Small intestine (tissue), 7 donors: ENCODE results near the gene MYO18A. TPM values are rescaled to one million over a fixed set of nuclear protein-coding genes. Genes with fewer than 3 reads are reported as not detected.
A peak's percentile ranks its signal among the peaks of the same experiment; 100 is the strongest.
"Not testable (repeated sequence)": the region's sequence is repeated elsewhere in the genome, so short reads cannot be mapped to it uniquely, and the experiment has no call there.

Source experiments
- DNase-seq, 2 donors: peaks; one replicate each; pipeline versions ENCODE4 v3.0.0 to v3.0.0-alpha.2; 2013
- FAIRE-seq: peaks from 2 replicates; lab custom pipeline; 2012; peaks lifted over from hg19 to GRCh38; lab: Jason Lieb, UNC
- H3K27ac ChIP-seq, 3 donors: one replicate each; pipeline ENCODE4 v1.5.1; 2013; ENCODE audit warnings: low read length in 2 of 3, mild to moderate bottlenecking in 2 of 3, control low read depth in 1 of 3, inconsistent platforms in 1 of 3, low read depth in 1 of 3, moderate library complexity in 1 of 3
- H3K27me3 ChIP-seq, 3 donors: one replicate each; pipeline ENCODE4 v1.6.1; 2013; ENCODE audit warnings: low read length in 3 of 3, inconsistent platforms in 1 of 3; ENCODE audit not compliant: control insufficient read depth in 3 of 3, insufficient read depth in 3 of 3
- H3K36me3 ChIP-seq, 3 donors: one replicate each; pipeline ENCODE4 v1.6.1; 2013; ENCODE audit warnings: low read length in 3 of 3, inconsistent platforms in 1 of 3, low read depth in 1 of 3, mild to moderate bottlenecking in 1 of 3, moderate library complexity in 1 of 3; ENCODE audit not compliant: control insufficient read depth in 3 of 3, insufficient read depth in 2 of 3
- H3K4me1 ChIP-seq, 3 donors: one replicate each; pipeline ENCODE4 v1.6.1; 2013; ENCODE audit warnings: low read length in 2 of 3, inconsistent platforms in 1 of 3, low read depth in 1 of 3, mild to moderate bottlenecking in 1 of 3, moderate library complexity in 1 of 3; ENCODE audit not compliant: control insufficient read depth in 3 of 3, insufficient read depth in 2 of 3
- H3K4me3 ChIP-seq, 3 donors: one replicate each; pipeline ENCODE4 v1.5.1; 2013; ENCODE audit warnings: low read length in 3 of 3, control low read depth in 1 of 3, inconsistent platforms in 1 of 3, low read depth in 1 of 3, mild to moderate bottlenecking in 1 of 3, moderate library complexity in 1 of 3
- H3K9me3 ChIP-seq, 2 donors: one replicate each; pipeline ENCODE4 v1.6.1; 2013; ENCODE audit warnings: low read depth in 1 of 2, low read length in 1 of 2; ENCODE audit not compliant: control insufficient read depth in 2 of 2, insufficient read depth in 1 of 2
- WGBS, 3 donors: extraction: QIAGEN DNeasy Blood & Tissue Kit; methylation state at CpG; one replicate each; pipeline ENCODE4 v1.1.7; 2013; 5-methylcytosine and 5-hydroxymethylcytosine counted together
- polyA plus RNA-seq, 4 donors: library from polyadenylated mRNA; stranded (reverse) in 3 of 4; unstranded in 1 of 4; fragments of 200-250 nt in 3 of 4; fragments of 120-200 nt in 1 of 4; gene quantifications; one replicate each; pipeline versions ENCODE4 v1.2.1 to v1.2.3, GENCODE V29; 2013
- donor health status: healthy with polysubstance abuse.
- donor health status: control.
- donor health status: control.
- donor health status: Bipolar disorder and iron deficiency.
- donor health status: healthy.

The MYO18A gene
- polyA plus RNA-seq, 4 donors: 42.9 to 66.9 (median 55.4) TPM

DNA sequence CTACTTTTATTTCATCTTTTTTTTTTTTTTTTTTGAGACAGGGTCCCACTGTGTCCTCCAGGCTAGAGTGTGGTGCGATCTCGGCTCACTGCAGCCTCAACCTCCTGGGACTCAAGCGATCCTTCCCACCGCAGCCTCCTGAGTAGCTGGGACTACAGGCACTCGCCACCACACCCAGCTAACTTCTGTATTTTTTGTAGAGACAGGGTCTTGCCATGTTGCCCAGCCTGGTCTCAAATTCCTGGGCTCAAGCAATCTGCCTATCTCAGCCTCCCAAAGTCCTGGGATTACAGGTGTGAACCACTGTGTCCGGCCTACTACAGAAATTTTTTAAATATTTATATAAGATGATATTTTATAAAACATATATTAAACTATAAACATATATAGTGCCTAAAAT lies 4.8 kb downstream of the MYO18A start:
- Histone ChIP-seq H3K36me3 (peaks cover 0 to 15% (median 0%) of the 10 kb centered on the region in 3 donors), H3K4me1 (peaks cover 0 to 30% (median 3%) of the 10 kb centered on the region in 3 donors), H3K9me3 (peaks cover 0 to 2% of the 10 kb centered on the region in 2 donors), H3K27ac (no peak overlapping the region), H3K4me3 (no peak overlapping the region), H3K27me3 (no peaks in the 10 kb centered on the region)
- DNase-seq (no peak), FAIRE-seq (no peak)
- 94 to 95% (median 94%) methylated on average over 6 of the region's 6 CpGs for WGBS, 3 donors

DNA sequence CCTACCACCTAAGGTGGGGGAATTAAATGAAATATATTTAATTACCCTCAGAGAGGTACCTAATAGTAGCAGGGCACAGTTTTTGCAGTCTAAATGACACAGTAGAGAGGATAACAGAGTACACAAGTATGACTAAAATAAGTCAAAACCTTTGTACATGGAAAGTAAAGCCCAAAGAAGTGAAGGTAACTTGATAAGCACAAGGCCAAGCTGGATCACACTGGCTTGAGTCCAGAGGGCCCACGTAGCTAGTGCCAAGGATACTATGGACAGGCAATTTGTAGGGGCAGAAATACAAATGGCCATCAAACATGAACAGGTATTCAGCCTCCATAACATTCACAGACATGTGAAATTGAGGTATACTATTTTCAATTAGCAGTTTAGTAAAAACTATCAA lies 7.6 kb downstream of the MYO18A start:
- H3K36me3 ChIP-seq: peaks cover 0 to 14% (median 0%) of the 10 kb centered on the region in 3 donors
- no peaks in the 10 kb centered on the region for H3K27me3 ChIP-seq
- peaks cover 0 to 2% of the 10 kb centered on the region in 2 donors for H3K9me3 ChIP-seq
- no peak overlapping the region for H3K27ac ChIP-seq
- H3K4me3 ChIP-seq: no peak overlapping the region
- DNase-seq (no peak), FAIRE-seq (no peak)
- 24 to 68% (median 29%) methylated on average over 1 of the region's 1 CpG for WGBS, 3 donors
- H3K4me1 ChIP-seq: peaks cover 0 to 22% (median 13%) of the 10 kb centered on the region in 3 donors

DNA sequence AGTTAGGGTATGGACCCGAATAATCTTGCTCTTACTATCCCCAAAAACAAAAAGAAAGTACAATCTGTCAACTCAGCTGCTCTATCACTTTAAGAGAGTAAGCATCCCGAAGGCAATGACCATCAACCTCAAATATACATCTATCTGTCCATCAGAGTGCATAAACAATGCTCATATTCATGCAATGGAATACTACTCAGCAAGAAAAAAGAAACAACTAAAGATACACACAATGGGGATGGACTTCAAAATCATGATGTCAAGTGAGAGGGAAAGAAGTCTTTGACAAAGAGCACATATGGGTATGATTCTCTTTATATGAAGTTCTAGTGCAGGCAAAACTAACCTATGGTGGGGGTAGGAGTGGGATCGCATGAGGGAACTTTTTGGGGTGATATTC lies 9.5 kb downstream of the MYO18A start:
- Histone ChIP-seq H3K4me3 (no peak overlapping the region), H3K4me1 (peaks cover 0 to 13% (median 10%) of the 10 kb centered on the region in 3 donors), H3K9me3 (peaks cover 0 to 2% of the 10 kb centered on the region in 2 donors), H3K27ac (no peak overlapping the region), H3K27me3 (no peaks in the 10 kb centered on the region), H3K36me3 (peaks cover 0 to 26% (median 6%) of the 10 kb centered on the region in 3 donors)
- WGBS, 3 donors: 79 to 93% (median 90%) methylated on average over 3 of the region's 3 CpGs
- no peak for DNase-seq
- no peak for FAIRE-seq

DNA sequence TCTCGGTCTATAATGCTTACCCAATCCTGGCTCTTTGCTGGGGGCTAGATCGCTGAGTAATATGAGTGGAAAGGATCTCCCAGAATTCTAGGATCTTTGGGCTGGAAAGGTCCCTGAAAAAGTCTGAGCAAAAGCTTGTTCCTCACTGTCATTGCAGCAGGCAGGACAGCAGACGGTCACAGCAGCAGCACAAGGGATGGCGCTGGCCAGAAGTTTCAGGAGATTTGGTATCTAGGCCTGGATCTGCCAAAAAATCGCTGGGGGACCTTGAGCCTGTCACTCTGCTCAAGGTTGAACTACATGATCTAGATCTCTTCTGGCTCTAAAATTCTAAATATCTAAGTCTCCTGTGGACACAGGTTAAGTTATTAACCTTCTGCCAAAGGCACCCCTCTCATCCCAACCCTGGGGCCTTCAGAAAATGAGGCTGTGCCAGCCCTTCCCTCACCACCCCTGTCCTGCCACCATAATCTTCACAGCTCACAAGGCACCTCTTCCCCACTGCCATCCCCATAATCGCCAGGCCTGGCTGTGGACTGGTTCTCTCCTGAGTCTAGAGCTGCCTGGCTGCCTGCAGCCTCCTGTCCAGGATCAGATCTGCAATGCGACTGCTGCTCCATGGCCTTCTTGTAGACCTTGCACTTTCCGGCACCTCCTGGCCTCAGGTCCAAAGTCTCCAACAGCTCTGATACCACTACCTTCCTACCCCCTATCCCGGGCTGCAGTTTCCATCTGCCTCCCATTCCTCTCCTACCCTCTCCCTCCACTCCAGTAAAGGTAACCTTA lies 10.2 kb downstream of the MYO18A start:
- Histone ChIP-seq H3K4me1 (peaks cover 0 to 13% (median 10%) of the 10 kb centered on the region in 3 donors), H3K9me3 (peaks cover 0 to 2% of the 10 kb centered on the region in 2 donors), H3K27ac (peak overlapping the region in 2 of 3 donors; percentile 64 to 69), H3K27me3 (no peaks in the 10 kb centered on the region), H3K4me3 (no peak overlapping the region), H3K36me3 (peaks cover 0 to 32% (median 11%) of the 10 kb centered on the region in 3 donors)
- DNase-seq (peak; percentile 74 to 84), FAIRE-seq (no peak)
- 61 to 83% (median 75%) methylated on average over 9 of the region's 9 CpGs for WGBS, 3 donors

DNA sequence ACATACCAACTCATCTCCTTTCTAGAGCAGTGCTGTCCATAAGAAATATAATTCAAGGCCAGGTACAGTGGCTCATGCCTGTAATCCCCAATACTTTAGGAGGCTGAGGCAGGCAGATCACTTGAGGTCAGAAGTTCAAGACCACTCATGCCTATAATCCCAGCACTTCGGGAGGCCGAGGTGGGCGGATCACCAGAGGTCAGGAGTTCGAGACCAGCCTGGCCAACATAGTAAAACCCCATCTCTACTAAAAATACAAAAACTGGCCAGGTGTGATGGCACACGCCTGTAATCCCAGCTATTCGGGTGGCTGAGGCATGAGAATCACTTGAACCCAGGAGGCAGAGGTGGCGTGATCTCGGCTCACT lies 11.5 kb downstream of the MYO18A start:
- not testable (repeated sequence) for DNase-seq, FAIRE-seq

DNA sequence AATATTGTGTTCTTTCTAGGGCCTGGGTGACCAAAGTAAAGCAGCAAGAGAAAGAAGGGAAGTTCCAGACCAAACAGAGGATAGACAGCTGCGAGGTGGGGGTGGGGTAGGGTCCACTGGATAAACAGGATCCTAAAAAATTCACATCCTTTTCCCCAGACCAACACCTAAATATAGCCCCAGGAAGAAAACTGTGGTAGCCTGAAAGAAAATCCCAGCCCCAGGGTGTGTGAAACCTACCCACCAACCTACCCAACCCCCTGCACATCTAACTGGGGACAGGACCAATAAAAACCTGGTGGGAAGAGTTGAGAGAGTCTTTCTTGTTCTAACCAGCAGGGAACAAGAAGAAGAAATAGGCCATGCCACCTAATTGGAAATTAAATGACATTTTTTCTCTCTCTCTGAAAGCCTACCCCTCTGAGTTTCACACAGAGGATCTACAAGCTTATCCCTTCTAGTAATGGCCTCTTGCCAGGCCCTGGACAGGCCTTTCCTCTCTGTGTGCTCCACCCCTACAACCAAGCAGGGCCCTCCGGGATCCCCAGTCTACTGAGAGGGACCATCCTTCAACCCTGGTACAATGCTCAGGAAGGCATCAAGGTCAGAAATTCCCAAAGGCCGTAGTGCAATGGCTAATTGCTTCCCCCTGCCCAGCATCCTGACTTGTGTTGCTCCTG lies 12.0 kb downstream of the MYO18A start:
- Histone ChIP-seq H3K4me1 (peaks cover 0 to 13% (median 13%) of the 10 kb centered on the region in 3 donors), H3K4me3 (no peak overlapping the region), H3K27ac (peak overlapping the region in 2 of 3 donors; percentile 20 to 24), H3K36me3 (peaks cover 0 to 37% (median 11%) of the 10 kb centered on the region in 3 donors), H3K27me3 (no peaks in the 10 kb centered on the region), H3K9me3 (peaks cover 0 to 2% of the 10 kb centered on the region in 2 donors)
- DNase-seq (no peak), FAIRE-seq (no peak)
- WGBS, 3 donors: 70 to 88% (median 87%) methylated on average over 3 of the region's 3 CpGs

More for the DNA sequence above, 11.5 kb downstream of the MYO18A start:
- H3K27me3 ChIP-seq, H3K4me3 ChIP-seq, H3K27ac ChIP-seq, H3K9me3 ChIP-seq: not testable (repeated sequence)
- peaks cover 0 to 34% (median 11%) of the 10 kb centered on the region in 3 donors for H3K36me3 ChIP-seq
- H3K4me1 ChIP-seq: peaks cover 0 to 13% (median 10%) of the 10 kb centered on the region in 3 donors
- 91 to 96% (median 92%) methylated on average over 8 of the region's 8 CpGs for WGBS, 3 donors

DNA sequence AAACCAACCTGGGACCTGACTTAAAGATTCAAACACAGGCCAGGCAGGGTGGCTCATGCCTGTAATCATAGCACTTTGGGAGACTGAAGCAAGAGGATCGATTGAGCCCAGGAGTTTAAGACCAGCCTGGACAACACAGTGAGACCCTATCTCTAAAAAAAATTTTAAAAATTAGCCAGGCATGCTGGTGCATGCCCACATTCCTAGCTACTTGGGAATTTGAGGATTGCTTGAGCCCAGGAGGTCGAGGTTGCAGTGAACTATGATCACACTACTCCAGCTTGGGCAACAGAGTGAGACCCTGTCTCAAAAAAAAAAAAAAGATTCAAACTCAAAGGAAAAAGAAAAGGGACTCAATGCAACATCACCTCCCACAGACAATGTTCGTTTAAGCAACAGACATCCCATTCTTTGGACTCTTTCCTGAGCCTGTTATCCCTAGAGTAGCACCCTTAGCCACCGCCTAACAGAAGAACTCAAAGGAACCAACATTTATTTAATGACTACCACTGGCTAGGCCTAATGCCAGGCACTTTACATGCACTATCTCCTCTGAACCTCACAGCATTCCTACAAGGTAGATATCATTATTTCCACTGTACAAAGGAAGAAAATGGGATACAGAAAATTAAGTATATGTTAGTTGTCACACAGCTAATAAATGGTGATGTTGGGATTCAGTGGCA lies 12.7 kb downstream of the MYO18A start:
- DNase-seq (no peak), FAIRE-seq (no peak)

DNA sequence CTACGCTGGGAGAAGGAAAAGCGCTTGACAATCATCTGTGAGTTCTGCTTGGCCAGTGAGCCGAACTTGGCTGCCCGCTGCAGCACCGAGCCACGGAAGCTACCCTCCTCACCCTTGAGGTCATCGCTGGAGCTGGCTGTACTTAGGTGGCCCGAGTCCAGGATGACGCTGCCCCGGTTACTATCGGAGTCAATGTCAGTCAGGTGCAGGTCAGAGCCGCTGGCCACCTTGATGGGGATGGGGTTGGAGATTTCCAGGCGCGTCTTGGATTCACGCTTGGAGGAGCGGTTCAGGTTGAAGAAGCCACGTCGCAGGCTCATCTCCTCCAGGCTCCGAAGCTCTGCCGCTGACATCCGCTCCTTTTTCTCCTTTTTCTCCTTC lies 13.7 kb downstream of the MYO18A start:
- DNase-seq: no peak
- FAIRE-seq: no peak
- WGBS, 3 donors: 97% methylated on average over 21 of the region's 21 CpGs
- H3K9me3 ChIP-seq: peaks cover 0 to 2% of the 10 kb centered on the region in 2 donors
- H3K4me3 ChIP-seq: no peak overlapping the region
- H3K27me3 ChIP-seq: no peaks in the 10 kb centered on the region
- peaks cover 0 to 29% (median 14%) of the 10 kb centered on the region in 3 donors for H3K4me1 ChIP-seq
- H3K36me3 ChIP-seq: peaks cover 0 to 48% (median 11%) of the 10 kb centered on the region in 3 donors
- H3K27ac ChIP-seq: no peak overlapping the region

More for the DNA sequence above, 12.7 kb downstream of the MYO18A start:
- 75 to 81% (median 75%) methylated on average over 4 of the region's 4 CpGs for WGBS, 3 donors
- Histone ChIP-seq H3K9me3 (peaks cover 0 to 2% of the 10 kb centered on the region in 2 donors), H3K4me1 (peaks cover 0 to 18% (median 11%) of the 10 kb centered on the region in 3 donors), H3K36me3 (peaks cover 0 to 44% (median 11%) of the 10 kb centered on the region in 3 donors), H3K27me3 (no peaks in the 10 kb centered on the region), H3K27ac (no peak overlapping the region), H3K4me3 (no peak overlapping the region)
